GM12878 (cell line): ENCODE data around the gene MAML2. TPM values are rescaled to one million over a fixed set of nuclear protein-coding genes. Genes with fewer than 3 reads are reported as not detected.

Experiments used
- ATAC-seq: fragments of 200-7000 bp; cut with Tn5 transposase; 3 replicates; pipeline ENCODE4 v1.9.1; 2020; ENCODE audit warnings: mild to moderate bottlenecking, moderate library complexity
- BruUV-seq: library from RNA; stranded (reverse); fragments of 400-500 nt; replicated peaks from 2 replicates; lab custom pipeline; 2021; lab: Mats Ljungman, UMichigan
- CTCF ChIA-PET: fragments of 300-600 bp; sonication (Branson Sonifier 250); formaldehyde crosslinking; extraction: SDS; loops from one replicate; lab custom pipeline; 2021; ENCODE audit warnings: inconsistent platforms; lab: Yijun Ruan, JAX
- POLR2A ChIA-PET: fragments of 350-600 bp; formaldehyde crosslinking; extraction: SDS; loops from one replicate; lab custom pipeline; 2021; ENCODE audit warnings: inconsistent platforms; lab: Charles Lee
- RAD21 ChIA-PET: fragments of 300-600 bp; sonication (Branson Sonifier 250); formaldehyde crosslinking; loops from one replicate; lab custom pipeline; 2023; ENCODE audit warnings: antibody characterized with exemption; ENCODE audit not compliant: unreplicated experiment; lab: Charles Lee
- SMC1A ChIA-PET: fragments of 300-600 bp; sonication (Branson Sonifier 250); formaldehyde crosslinking; loops from one replicate; lab custom pipeline; 2023; ENCODE audit not compliant: unreplicated experiment, uncharacterized antibody; lab: Charles Lee
- DNase-seq: peaks from one replicate; pipeline ENCODE4 v3.0.0-alpha.2; 2011; ENCODE audit warnings: low read depth, low spot score
- FAIRE-seq: peaks from 3 replicates; lab custom pipeline; 2011; peaks lifted over from hg19 to GRCh38; lab: Jason Lieb, UNC
- H2AFZ ChIP-seq: 2 replicates; pipeline ENCODE4 v1.6.0; 2011; ENCODE audit warnings: low read depth, low read length, control low read depth; ENCODE audit not compliant: control insufficient read depth
- H3K27ac ChIP-seq: 2 replicates; pipeline ENCODE4 v1.5.1; 2011; ENCODE audit warnings: control low read depth; ENCODE audit not compliant: control insufficient read depth, insufficient read depth
- H3K27me3 ChIP-seq, 2 experiments: replicated peaks in 1 of 2; 2 replicates each; pipeline versions ENCODE4 v1.6.0 to v1.6.1; 2011; ENCODE audit warnings: low read length in 1 of 2; ENCODE audit not compliant: control insufficient read depth in 2 of 2, insufficient read depth in 2 of 2
- H3K36me3 ChIP-seq, 2 experiments: 2 replicates each; pipeline ENCODE4 v1.5.1; 2011; ENCODE audit warnings: low read length in 1 of 2; ENCODE audit not compliant: control insufficient read depth in 2 of 2, insufficient read depth in 2 of 2
- H3K4me1 ChIP-seq: 2 replicates; pipeline ENCODE4 v1.6.1; 2011; ENCODE audit warnings: mild to moderate bottlenecking, low read length, moderate library complexity, mixed read lengths; ENCODE audit not compliant: control insufficient read depth, insufficient read depth
- H3K4me2 ChIP-seq: 2 replicates; pipeline ENCODE4 v1.6.0; 2011; ENCODE audit warnings: control low read depth; ENCODE audit not compliant: control insufficient read depth, insufficient read depth
- H3K4me3 ChIP-seq: fragments of 200-600 bp; sonication (generic); 2 replicates; pipeline ENCODE4 v1.5.1; 2016
- H3K79me2 ChIP-seq: 2 replicates; pipeline ENCODE4 v1.6.0; 2011; ENCODE audit warnings: low read length; ENCODE audit not compliant: control insufficient read depth, insufficient read depth
- H3K9ac ChIP-seq: 2 replicates; pipeline ENCODE4 v1.8.0; 2011; ENCODE audit warnings: low read length, control low read depth, mixed read lengths; ENCODE audit not compliant: control insufficient read depth, insufficient read depth
- H3K9me3 ChIP-seq: replicated peaks from 3 replicates; pipeline ENCODE4 v1.5.1; 2011; ENCODE audit warnings: mild to moderate bottlenecking, low read length; ENCODE audit not compliant: control insufficient read depth, insufficient read depth
- H4K20me1 ChIP-seq: 2 replicates; pipeline ENCODE4 v1.6.0; 2011; ENCODE audit not compliant: control insufficient read depth, insufficient read depth
- BACH1 ChIP-seq: fragments of 450-650 bp; IDR thresholded peaks from 2 replicates; pipeline ENCODE4 v1.6.1; 2017; ENCODE audit warnings: mild to moderate bottlenecking, borderline replicate concordance
- BCL3 ChIP-seq: IDR thresholded peaks from 2 replicates; pipeline ENCODE4 v1.6.1; 2011; ENCODE audit warnings: borderline replicate concordance, low read depth, mild to moderate bottlenecking, moderate library complexity, low read length; ENCODE audit not compliant: insufficient read depth, poor library complexity, severe bottlenecking
- KLF5 ChIP-seq: fragments of 450-650 bp; IDR thresholded peaks from 2 replicates; pipeline ENCODE4 v1.6.1; 2014; ENCODE audit warnings: mild to moderate bottlenecking; ENCODE audit not compliant: partially characterized antibody
- MAX ChIP-seq: IDR thresholded peaks from 2 replicates; pipeline ENCODE4 v1.6.1; 2012; ENCODE audit warnings: low read depth, low read length, improper control_type of control experiment
- NR2C1 ChIP-seq: fragments of 450-650 bp; IDR thresholded peaks from 2 replicates; pipeline ENCODE4 v1.6.1; 2017; ENCODE audit warnings: antibody characterized with exemption, mild to moderate bottlenecking, moderate library complexity
- PRDM15 ChIP-seq: fragments of 450-650 bp; formaldehyde crosslinking; IDR thresholded peaks from 2 replicates; pipeline ENCODE4 v1.4.0; 2020; ENCODE audit warnings: mild to moderate bottlenecking, moderate library complexity
- YBX1 ChIP-seq: fragments of 450-650 bp; IDR thresholded peaks from 2 replicates; pipeline ENCODE4 v1.6.1; 2016; ENCODE audit warnings: antibody characterized with exemption
- ZBTB33 ChIP-seq: fragments of 450-650 bp; IDR thresholded peaks from 2 replicates; pipeline ENCODE4 v1.6.1; 2017; ENCODE audit warnings: mild to moderate bottlenecking
- ZNF384 ChIP-seq: IDR thresholded peaks from 2 replicates; pipeline ENCODE4 v1.6.1; 2012; ENCODE audit warnings: low read depth, mild to moderate bottlenecking, low read length, improper control_type of control experiment, borderline replicate concordance
- ZZZ3 ChIP-seq: IDR thresholded peaks from 2 replicates; pipeline ENCODE4 v1.6.1; 2011; ENCODE audit warnings: low read depth; ENCODE audit not compliant: control insufficient read depth, insufficient read length
- WGBS: methylation state at CpG from one replicate; pipeline ENCODE4 v1.1.6; 2016; ENCODE audit warnings: low lambda C conversion rate; ENCODE audit not compliant: insufficient replicate concordance, insufficient coverage; ENCODE audit errors: missing lambda C conversion rate; 5-methylcytosine and 5-hydroxymethylcytosine counted together
- in situ Hi-C: fragments of 300-500 bp; cut with MboI; formaldehyde crosslinking; loops from 9 replicates; pipeline ENCODE4 v1.14.3; 2018; ENCODE audit warnings: mixed read lengths
- intact Hi-C: fragments of 100-400 bp; cut with micrococcal nuclease; formaldehyde crosslinking; loops from one replicate; pipeline ENCODE4 v1.14.2; 2022; ENCODE audit not compliant: unreplicated experiment
- polyA plus RNA-seq, 11 experiments: library from polyadenylated mRNA; depleted of rRNA in 4 of 11; unstranded in 6 of 11; stranded (reverse) in 5 of 11; fragments of >200 nt; fragmentation: Nextera tagmentation in 4 of 11; fragmentation: Illumina TruSeq in 1 of 11; extraction: Ambion mirVana in 4 of 11; extraction: Trizol in 1 of 11; gene quantifications; 1 replicate in 1 of 11; 2 replicates in 10 of 11; pipeline versions ENCODE4 v1.2.1 to v1.2.3, GENCODE V29; 2011 to 2016; ENCODE audit warnings: inconsistent platforms in 2 of 11, missing spikeins in 2 of 11, low read depth in 1 of 11
- total RNA-seq, 4 experiments: library from RNA; depleted of rRNA in 3 of 4; stranded (reverse); fragments of >200 nt in 3 of 4; fragmentation: Illumina TruSeq in 1 of 4; extraction: Trizol in 1 of 4; gene quantifications; 2 replicates each; pipeline versions ENCODE4 v1.2.1 to v1.2.3, GENCODE V29; 2013 to 2021
- TF ChIP-seq, protein P1 (sequence below): fragments of 150-350 bp; IDR thresholded peaks from 2 replicates; pipeline ENCODE4 v1.6.1; 2014; ENCODE audit warnings: mild to moderate bottlenecking, low read depth, low read length

The MAML2 gene
- total and polyA plus RNA-seq, 10 of the 15 experiments (the other 5 are each of a cell fraction or from before 2014, with no cell fraction given): 2.5 to 15.1 (median 12.0) TPM

DNA sequence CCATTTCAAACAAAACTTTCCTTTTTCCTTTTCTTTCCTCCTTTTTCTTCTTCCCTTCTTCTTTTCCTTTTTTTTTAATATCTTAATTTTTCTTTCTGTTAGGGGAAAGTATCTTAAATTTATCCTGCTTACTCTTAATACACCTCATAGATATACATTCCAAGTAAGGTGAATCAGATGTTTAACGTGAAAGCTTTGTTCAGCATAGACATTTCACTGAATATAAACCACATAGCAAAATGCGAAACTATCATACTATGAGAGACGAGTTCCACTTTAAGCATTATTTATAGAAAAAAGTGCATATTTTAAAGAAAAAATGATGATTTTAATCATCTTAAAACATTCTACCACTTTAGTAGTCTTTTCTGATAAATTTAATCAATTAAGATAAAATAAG lies 281.3 kb downstream of the MAML2 start:
- no peaks in the 10 kb centered on the region for H4K20me1 ChIP-seq
- intact Hi-C loops (no loop called here), in situ Hi-C loops (no loop called here)
- H3K9me3 ChIP-seq: no peaks in the 10 kb centered on the region
- no peak for FAIRE-seq
- no peak overlapping the region for H3K27ac ChIP-seq
- ChIA-PET SMC1A (interaction anchor here (0.7 to 4.8 kb wide), 6 partner anchors 9 to 282 kb away, joined by 3 to 18 read pairs (median 3); partner anchors contain the start of gene MAML2), CTCF (interaction anchor here (0.7 to 1.6 kb wide), 4 partner anchors 13 to 296 kb away, joined by 3 to 7 read pairs (median 4); partner anchors contain the start of gene MAML2), RAD21 (interaction anchor here (0.8 to 3.4 kb wide), 4 partner anchors 14 to 282 kb away, joined by 3 to 16 read pairs (median 9); partner anchors contain the start of gene MAML2), POLR2A (interaction anchor here (0.6 to 1.2 kb wide), 4 partner anchors 9 to 327 kb away, joined by 3 to 4 read pairs (median 4); no protein-coding TSS in a partner anchor)
- no peaks in the 10 kb centered on the region for H3K4me1 ChIP-seq
- no peaks in the 10 kb centered on the region for H3K27me3 ChIP-seq
- no peak overlapping the region for H3K4me2 ChIP-seq
- DNase-seq: no peak
- 93% methylated on average over 3 of the region's 3 CpGs for WGBS
- no peak overlapping the region for H3K9ac ChIP-seq
- H3K79me2 ChIP-seq: no peaks in the 10 kb centered on the region; the same call in 1 of the 2 replicates
- no peak overlapping the region for H3K4me3 ChIP-seq
- no peak overlapping the region for H2AFZ ChIP-seq
- BruUV-seq: no TSS peak
- no peaks in the 10 kb centered on the region; a peak in 1 of 4 replicates for H3K36me3 ChIP-seq
- no peak for ATAC-seq
- no peak for TF ChIP-seq ZBTB33
- TF ChIP-seq PRDM15: no peak
- no peak for TF ChIP-seq ZNF384
- TF ChIP-seq NR2C1: no peak
- no peak for TF ChIP-seq MAX
- TF ChIP-seq, protein P1, sequence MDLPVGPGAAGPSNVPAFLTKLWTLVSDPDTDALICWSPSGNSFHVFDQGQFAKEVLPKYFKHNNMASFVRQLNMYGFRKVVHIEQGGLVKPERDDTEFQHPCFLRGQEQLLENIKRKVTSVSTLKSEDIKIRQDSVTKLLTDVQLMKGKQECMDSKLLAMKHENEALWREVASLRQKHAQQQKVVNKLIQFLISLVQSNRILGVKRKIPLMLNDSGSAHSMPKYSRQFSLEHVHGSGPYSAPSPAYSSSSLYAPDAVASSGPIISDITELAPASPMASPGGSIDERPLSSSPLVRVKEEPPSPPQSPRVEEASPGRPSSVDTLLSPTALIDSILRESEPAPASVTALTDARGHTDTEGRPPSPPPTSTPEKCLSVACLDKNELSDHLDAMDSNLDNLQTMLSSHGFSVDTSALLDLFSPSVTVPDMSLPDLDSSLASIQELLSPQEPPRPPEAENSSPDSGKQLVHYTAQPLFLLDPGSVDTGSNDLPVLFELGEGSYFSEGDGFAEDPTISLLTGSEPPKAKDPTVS: no peak
- TF ChIP-seq BACH1: no peak
- TF ChIP-seq YBX1: no peak
- TF ChIP-seq ZZZ3: no peak
- TF ChIP-seq BCL3: no peak
- TF ChIP-seq KLF5: no peak
